ENCODE measurements around the gene SPATA20. TPM values are rescaled to one million over a fixed set of nuclear protein-coding genes. Genes with fewer than 3 reads are reported as not detected.

The SPATA20 gene
- total RNA-seq, 1 donor from 2014 or later: 101 TPM

- no peak for DNase-seq (ENCODE audit: low spot score)
Observed at GRCh38 chr17:50599606-50600005, 52.6 kb downstream of the SPATA20 start.

DNA sequence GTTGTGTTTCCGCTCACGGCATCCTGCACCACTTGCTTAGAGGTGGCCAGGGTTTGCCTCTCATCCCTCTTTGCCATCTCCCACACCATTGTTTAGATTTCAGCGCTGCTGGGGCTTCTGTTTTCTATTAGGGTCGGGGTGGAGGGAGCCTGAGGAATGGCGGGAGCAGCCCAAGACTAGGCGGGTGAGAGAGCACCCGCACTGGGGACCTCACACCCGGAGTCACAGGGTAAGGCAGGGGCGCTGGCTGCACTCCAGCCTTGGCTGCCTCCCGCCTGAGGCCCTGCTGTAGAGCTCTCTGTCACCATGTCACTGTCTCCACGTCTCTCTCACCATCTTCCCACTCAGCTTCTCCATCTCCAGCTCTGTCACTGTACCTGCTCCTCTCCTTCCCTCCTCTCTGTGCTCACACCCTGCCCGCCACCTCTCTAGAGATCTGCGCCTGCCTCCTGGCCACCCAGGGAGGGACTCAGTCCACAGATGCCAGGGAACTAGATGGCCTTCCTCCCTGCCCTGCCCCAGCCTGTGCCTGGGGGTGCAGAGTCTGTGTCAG lies 54.9 kb downstream of the SPATA20 start:
- DNase-seq (ENCODE audit: low spot score): no peak

GRCh38 chr17:50602836-50603235 lies 55.9 kb downstream of the SPATA20 start:
- no peak for DNase-seq (ENCODE audit: low spot score)

DNA sequence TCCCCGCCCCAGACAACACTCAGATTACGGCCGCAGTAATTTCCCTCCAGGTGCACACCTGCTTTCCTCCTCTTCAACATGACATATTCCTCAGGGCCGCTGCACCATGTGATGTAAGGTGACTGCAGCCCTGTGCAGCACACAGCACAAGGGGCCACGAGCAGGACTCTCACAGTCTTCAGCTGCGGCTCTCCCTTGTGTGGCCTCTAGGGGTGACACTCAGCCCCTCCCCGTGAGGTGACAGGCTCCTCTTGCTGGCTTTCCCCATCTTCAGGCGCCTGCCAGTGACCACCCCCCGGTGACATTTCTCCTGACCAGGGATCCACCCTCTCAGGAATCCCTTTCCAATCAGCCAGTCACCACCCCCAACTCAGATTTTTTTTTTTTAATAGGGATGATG lies 56.4 kb downstream of the SPATA20 start:
- no peak for DNase-seq (ENCODE audit: low spot score)

DNA sequence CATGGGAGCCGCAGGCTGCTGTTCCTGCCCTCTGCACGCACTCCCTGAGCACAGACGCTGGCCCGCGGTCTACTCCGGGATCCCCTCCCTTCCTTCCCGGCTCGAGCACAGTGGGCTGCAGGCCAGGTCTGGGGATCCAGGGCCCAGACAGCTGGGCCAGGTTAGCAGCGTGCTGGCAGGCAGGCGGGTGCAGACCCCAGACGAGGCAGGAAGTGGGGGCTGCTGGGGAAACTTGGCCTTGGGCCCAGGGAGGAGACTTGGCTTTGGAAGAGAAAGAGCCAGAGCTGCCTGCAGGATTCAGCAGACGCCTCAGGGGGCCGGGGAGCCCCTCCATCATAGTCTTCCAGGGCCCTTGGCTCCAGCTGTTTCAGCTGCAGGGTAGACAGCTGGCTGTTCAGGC lies 57.5 kb downstream of the SPATA20 start:
- DNase-seq (ENCODE audit: low spot score): peak; percentile 64

GRCh38 chr17:50605429-50605828 lies 58.5 kb downstream of the SPATA20 start:
- DNase-seq (ENCODE audit: low spot score): no peak

Other genes starting within 250 kb of the SPATA20 start
- 31.2 TPM for gene XYLT2, start 201.0 kb upstream of the SPATA20 start, total RNA-seq
- gene MRPL27, start 174.0 kb upstream of the SPATA20 start, total RNA-seq: 55.0 TPM
- gene EME1, start 173.9 kb upstream of the SPATA20 start, total RNA-seq: 0.94 TPM
- gene LRRC59, start 149.7 kb upstream of the SPATA20 start, total RNA-seq: 73.5 TPM
- gene ACSF2, start 121.0 kb upstream of the SPATA20 start, total RNA-seq: 172 TPM
- not detected for gene CHAD, start 78.3 kb upstream of the SPATA20 start, total RNA-seq
- gene RSAD1, start 68.3 kb upstream of the SPATA20 start, total RNA-seq: 33.2 TPM
- gene MYCBPAP, start 38.7 kb upstream of the SPATA20 start, total RNA-seq: 1.1 TPM
- gene EPN3, start 14.4 kb upstream of the SPATA20 start, total RNA-seq: 70.5 TPM
- gene CACNA1G, start 13.5 kb downstream of the SPATA20 start, total RNA-seq: 0.36 TPM
- 226 TPM for gene ABCC3, start 87.7 kb downstream of the SPATA20 start, total RNA-seq
- gene ANKRD40, start 160.7 kb downstream of the SPATA20 start, total RNA-seq: 42.5 TPM
- 113 TPM for gene LUC7L3, start 172.4 kb downstream of the SPATA20 start, total RNA-seq
- gene ANKRD40CL, start 220.3 kb downstream of the SPATA20 start, total RNA-seq: not detected

All from ureter (tissue), 1 donor.